HG02852 (cell line): ENCODE results near the gene CHTF8.
"Not testable (repeated sequence)": the region's sequence is repeated elsewhere in the genome, so short reads cannot be mapped to it uniquely, and the experiment has no call there.

Experiments
- ATAC-seq: cut with Tn5 transposase; IDR thresholded peaks from one replicate; pipeline ENCODE4 v1.9.1; 2021; ENCODE audit warnings: mild to moderate bottlenecking, moderate library complexity; ENCODE audit not compliant: unreplicated experiment

Gene CHTF8

GRCh38 chr16:69139464-69139863 is 7.1 kb upstream of the CHTF8 start:
- ATAC-seq: not testable (repeated sequence)

- no peak for ATAC-seq
Measured at GRCh38 chr16:69138608-69139007, 6.2 kb upstream of the CHTF8 start.

- no peak for ATAC-seq
Measured at GRCh38 chr16:69133373-69133954, 1.1 kb upstream of the CHTF8 start.

GRCh38 chr16:69131839-69132423 is 457 bp downstream of the CHTF8 start:
- ATAC-seq: peak; percentile 44

- ATAC-seq: no peak
Measured at GRCh38 chr16:69131167-69131838, 1.1 kb downstream of the CHTF8 start.

GRCh38 chr16:69130461-69130860 is 1.9 kb downstream of the CHTF8 start:
- no peak for ATAC-seq

- no peak for ATAC-seq
Measured at GRCh38 chr16:69127966-69128510, 4.3 kb downstream of the CHTF8 start.

- ATAC-seq: not testable (repeated sequence)
Measured at GRCh38 chr16:69126801-69127200, 5.6 kb downstream of the CHTF8 start.

GRCh38 chr16:69126221-69126620 is 6.2 kb downstream of the CHTF8 start:
- no peak for ATAC-seq

- ATAC-seq: not testable (repeated sequence)
Measured at GRCh38 chr16:69124961-69125360, 7.4 kb downstream of the CHTF8 start.

GRCh38 chr16:69124406-69124805 is 8.0 kb downstream of the CHTF8 start:
- not testable (repeated sequence) for ATAC-seq

- ATAC-seq: no peak
Measured at GRCh38 chr16:69123910-69124309, 8.5 kb downstream of the CHTF8 start.

- no peak for ATAC-seq
Measured at GRCh38 chr16:69120096-69120664, 12.2 kb downstream of the CHTF8 start.

- no peak for ATAC-seq
Measured at GRCh38 chr16:69119536-69119935, 12.9 kb downstream of the CHTF8 start.

- ATAC-seq: no peak
Measured at GRCh38 chr16:69118994-69119393, 13.4 kb downstream of the CHTF8 start.

GRCh38 chr16:69118468-69118867 is 13.9 kb downstream of the CHTF8 start:
- no peak for ATAC-seq

GRCh38 chr16:69116906-69117305 is 15.5 kb downstream of the CHTF8 start:
- ATAC-seq: no peak

- ATAC-seq: no peak
Measured at GRCh38 chr16:69116256-69116875, 16.0 kb downstream of the CHTF8 start.

GRCh38 chr16:69115837-69116236 is 16.6 kb downstream of the CHTF8 start:
- no peak for ATAC-seq

- no peak for ATAC-seq
Measured at GRCh38 chr16:69115361-69115760, 17.0 kb downstream of the CHTF8 start.

- no peak for ATAC-seq
Measured at GRCh38 chr16:69114976-69115355, 17.4 kb downstream of the CHTF8 start.
